Smooth muscle cell of the coronary artery (primary cell): Measurements from ENCODE around the gene DGAT2. TPM values are rescaled to one million over a fixed set of nuclear protein-coding genes. Genes with fewer than 3 reads are reported as not detected.

Source experiments
- total RNA-seq: library from RNA; depleted of rRNA; stranded (reverse); fragments of >200 nt; gene quantifications from 2 replicates; pipeline ENCODE4 v1.2.3, GENCODE V29; 2014; ENCODE audit warnings: low replicate concordance

DGAT2 gene, protein sequence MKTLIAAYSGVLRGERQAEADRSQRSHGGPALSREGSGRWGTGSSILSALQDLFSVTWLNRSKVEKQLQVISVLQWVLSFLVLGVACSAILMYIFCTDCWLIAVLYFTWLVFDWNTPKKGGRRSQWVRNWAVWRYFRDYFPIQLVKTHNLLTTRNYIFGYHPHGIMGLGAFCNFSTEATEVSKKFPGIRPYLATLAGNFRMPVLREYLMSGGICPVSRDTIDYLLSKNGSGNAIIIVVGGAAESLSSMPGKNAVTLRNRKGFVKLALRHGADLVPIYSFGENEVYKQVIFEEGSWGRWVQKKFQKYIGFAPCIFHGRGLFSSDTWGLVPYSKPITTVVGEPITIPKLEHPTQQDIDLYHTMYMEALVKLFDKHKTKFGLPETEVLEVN
- 0.60 and 18.7 TPM in 2 replicates for total RNA-seq

GRCh38 chr11:75768112-75768908, at the start of gene DGAT2:
Gene DGAT2, plus strand, starts transcription at chr11:75768778. Its CDS starts 214 bp downstream, at chr11:75768992.

DNA sequence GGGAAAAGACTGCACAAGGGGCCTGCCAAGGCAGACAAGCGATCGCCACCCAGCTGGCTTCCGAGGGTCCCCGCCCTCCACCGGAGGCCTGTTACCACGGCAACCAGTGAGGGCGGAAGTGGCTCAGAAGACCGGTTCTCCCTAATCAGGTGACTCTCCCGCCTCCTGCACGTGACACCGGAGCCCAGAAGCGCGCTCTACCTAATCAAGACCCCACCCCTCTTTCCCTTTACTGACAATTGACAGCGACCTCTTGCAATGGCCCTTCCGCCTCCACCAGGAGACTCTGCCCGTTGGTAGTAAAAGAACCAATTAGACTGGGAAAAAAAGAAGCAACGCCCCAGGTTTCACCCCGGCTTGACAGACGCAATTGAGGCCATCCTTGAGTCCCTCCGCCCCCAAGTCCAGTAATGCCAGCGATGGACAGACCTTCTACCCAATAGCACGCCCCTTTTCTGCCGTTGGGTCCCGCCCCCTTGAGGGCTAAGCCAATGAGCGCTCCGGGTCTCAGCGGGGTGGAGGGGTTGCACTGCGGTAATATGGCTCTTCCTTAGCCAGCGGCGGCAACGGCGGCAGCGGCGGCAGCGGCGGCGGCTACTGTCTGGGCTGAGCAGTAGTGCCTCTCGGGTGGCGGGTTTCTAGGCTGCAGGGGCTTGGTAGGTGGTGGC, 46.2 kb downstream of the DGAT2 start, which contains the start of gene UVRAG:
Gene UVRAG (plus strand): TSS at position 534 of the 668 bp plus-strand sequence. CDS start 198 bp downstream, outside the sequence.

Other genes starting within 250 kb of the DGAT2 start
- gene GDPD5, start 242.8 kb upstream of the DGAT2 start, total RNA-seq = 5.5 and 7.3 TPM in 2 replicates
- 1,244 and 2,461 TPM in 2 replicates for gene SERPINH1, start 206.5 kb upstream of the DGAT2 start, total RNA-seq
- gene MAP6, start 99.7 kb upstream of the DGAT2 start, total RNA-seq = 1.2 and 1.5 TPM in 2 replicates
- gene MOGAT2, start 50.9 kb upstream of the DGAT2 start, total RNA-seq = not detected in 2 replicates
- 12.4 and 19.8 TPM in 2 replicates for gene UVRAG, start 46.4 kb downstream of the DGAT2 start, total RNA-seq